Measurements from ENCODE around the gene ANP32A. TPM values are rescaled to one million over a fixed set of nuclear protein-coding genes. Genes with fewer than 3 reads are reported as not detected.

The ANP32A gene
- total RNA-seq, 4 donors from 2014 or later, result 25.5 to 101 (median 31.3) TPM

GRCh38 chr15:68818769-68819494, 1.8 kb downstream of the ANP32A start:
- H3K4me1 ChIP-seq, result peaks cover 39% of the 10 kb centered on the region
- DNase-seq (ENCODE audit: low spot score in 2 of 2), result peak in 1 of 2 donors; percentile 78
- WGBS, result 0% methylated on average over 20 of the region's 68 CpGs
- no peaks in the 10 kb centered on the region for H3K36me3 ChIP-seq
- H3K27me3 ChIP-seq, result no peaks in the 10 kb centered on the region
- H3K4me3 ChIP-seq, result peak overlapping the region; percentile 93
- no peaks in the 10 kb centered on the region for H3K9me3 ChIP-seq
- peak overlapping the region; percentile 100 for H3K27ac ChIP-seq
- no peak for TF ChIP-seq CTCF (IDR thresholded peaks at IDR 0.05)
- peak in 1 of 2 donors; percentile 17 for TF ChIP-seq POLR2A (IDR thresholded peaks at IDR 0.05)

GRCh38 chr15:68818066-68818768, 2.5 kb downstream of the ANP32A start:
- Histone ChIP-seq H3K4me1 (peaks cover 46% of the 10 kb centered on the region), H3K36me3 (no peaks in the 10 kb centered on the region), H3K4me3 (peak overlapping the region; percentile 93), H3K9me3 (no peaks in the 10 kb centered on the region), H3K27ac (peak overlapping the region; percentile 100), H3K27me3 (no peaks in the 10 kb centered on the region)
- 0% methylated on average over 39 of the region's 75 CpGs for WGBS
- peak in 1 of 2 donors; percentile 79 for DNase-seq (ENCODE audit: low spot score in 2 of 2)
- TF ChIP-seq EP300 (IDR thresholded peaks at IDR 0.05), result no peak
- peak in 1 of 3 donors; percentile 21 for TF ChIP-seq POLR2AphosphoS5 (IDR thresholded peaks at IDR 0.05)
- no peak for TF ChIP-seq POLR2A (IDR thresholded peaks at IDR 0.05)

- Histone ChIP-seq H3K4me1 (peaks cover 50% of the 10 kb centered on the region), H3K27me3 (no peaks in the 10 kb centered on the region), H3K27ac (peak overlapping the region; percentile 100), H3K4me3 (peak overlapping the region; percentile 93), H3K36me3 (no peaks in the 10 kb centered on the region), H3K9me3 (no peaks in the 10 kb centered on the region)
- under 1% methylated on average over 37 of the region's 64 CpGs for WGBS
- TF ChIP-seq EP300 (IDR thresholded peaks at IDR 0.05) (no peak), CTCF (IDR thresholded peaks at IDR 0.05) (no peak), POLR2A (IDR thresholded peaks at IDR 0.05) (no peak), POLR2AphosphoS5 (IDR thresholded peaks at IDR 0.05) (peak in 1 of 3 donors; percentile 33)
- DNase-seq (ENCODE audit: low spot score in 2 of 2), result peak in 1 of 2 donors; percentile 78
Measured at GRCh38 chr15:68817304-68818065, 3.2 kb downstream of the ANP32A start.

DNA sequence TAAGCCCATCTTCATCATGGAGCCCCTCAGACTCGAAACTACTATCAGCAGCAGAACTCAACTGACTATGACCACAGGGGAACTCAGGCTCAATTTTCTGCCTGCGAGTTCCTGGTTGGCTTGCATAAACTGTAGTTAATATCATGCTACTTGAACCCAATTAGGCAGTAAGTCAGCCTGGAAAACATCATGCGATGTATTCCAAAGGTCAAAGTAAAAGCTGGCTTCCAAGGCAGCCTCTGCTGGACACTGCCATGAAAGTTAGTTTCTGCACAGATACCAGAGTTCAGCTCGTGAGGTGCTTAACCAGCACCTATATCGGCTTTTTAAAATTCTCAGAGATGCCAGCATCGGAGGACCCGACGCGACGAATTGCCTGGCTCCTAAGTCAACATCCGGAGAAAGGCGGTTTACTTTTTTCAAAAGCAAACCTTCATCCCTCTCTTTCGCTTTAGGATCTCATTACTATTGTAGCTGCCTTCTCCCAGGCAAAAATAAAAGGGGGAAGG, 3.8 kb downstream of the ANP32A start:
- peak overlapping the region; percentile 100 for H3K27ac ChIP-seq
- no peaks in the 10 kb centered on the region for H3K36me3 ChIP-seq
- TF ChIP-seq POLR2A (IDR thresholded peaks at IDR 0.05), result no peak
- no peak for TF ChIP-seq CTCF (IDR thresholded peaks at IDR 0.05)
- TF ChIP-seq POLR2AphosphoS5 (IDR thresholded peaks at IDR 0.05), result no peak
- TF ChIP-seq EP300 (IDR thresholded peaks at IDR 0.05), result no peak
- no peak for DNase-seq (ENCODE audit: low spot score in 2 of 2)
- H3K9me3 ChIP-seq, result no peaks in the 10 kb centered on the region
- H3K4me1 ChIP-seq, result peaks cover 50% of the 10 kb centered on the region
- peak overlapping the region; percentile 93 for H3K4me3 ChIP-seq
- H3K27me3 ChIP-seq, result no peaks in the 10 kb centered on the region
- 4% methylated on average over 13 of the region's 13 CpGs for WGBS

DNA sequence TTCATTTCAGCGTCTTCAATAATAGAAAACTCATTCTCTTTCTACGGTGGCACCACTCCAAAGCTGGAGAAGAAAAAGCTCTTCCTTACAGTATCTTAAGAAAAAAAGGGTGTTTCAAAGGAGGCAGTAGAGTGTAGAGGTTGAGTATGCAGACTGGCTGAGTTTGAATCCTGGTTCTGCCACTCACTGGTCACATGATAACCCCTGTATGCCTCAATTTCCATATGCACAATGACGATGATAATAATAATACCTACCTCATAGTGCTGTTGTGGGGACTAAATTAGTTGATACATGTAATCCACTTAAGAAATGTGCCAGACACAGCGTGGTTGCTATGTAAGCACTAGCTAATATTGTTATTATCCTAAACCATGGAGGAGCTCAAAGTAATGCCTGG, 4.5 kb downstream of the ANP32A start:
- Histone ChIP-seq H3K27me3 (no peaks in the 10 kb centered on the region), H3K4me1 (peaks cover 46% of the 10 kb centered on the region), H3K9me3 (no peaks in the 10 kb centered on the region), H3K27ac (peak overlapping the region; percentile 100), H3K36me3 (no peaks in the 10 kb centered on the region), H3K4me3 (no peak overlapping the region)
- WGBS, result 78% methylated on average over 4 of the region's 4 CpGs
- TF ChIP-seq CTCF (IDR thresholded peaks at IDR 0.05) (no peak), EP300 (IDR thresholded peaks at IDR 0.05) (no peak), POLR2A (IDR thresholded peaks at IDR 0.05) (no peak), POLR2AphosphoS5 (IDR thresholded peaks at IDR 0.05) (no peak)
- DNase-seq (ENCODE audit: low spot score in 2 of 2), result no peak
